Neural progenitor cell (in vitro differentiated cells): Measurements from ENCODE around the gene HCFC1.

Experiments
- EZH2phosphoT487 ChIP-seq: fragments of 200-600 bp; sonication (generic); IDR thresholded peaks from 2 replicates; pipeline ENCODE4 v1.6.1; 2017; ENCODE audit warnings: antibody characterized with exemption
- TF ChIP-seq, protein P1 (sequence below): fragments of 200-600 bp; sonication (generic); IDR thresholded peaks from 2 replicates; pipeline ENCODE4 v1.5.1; 2017; ENCODE audit warnings: antibody characterized with exemption, mild to moderate bottlenecking

- TF ChIP-seq EZH2phosphoT487, result no peak
- TF ChIP-seq, protein P1, sequence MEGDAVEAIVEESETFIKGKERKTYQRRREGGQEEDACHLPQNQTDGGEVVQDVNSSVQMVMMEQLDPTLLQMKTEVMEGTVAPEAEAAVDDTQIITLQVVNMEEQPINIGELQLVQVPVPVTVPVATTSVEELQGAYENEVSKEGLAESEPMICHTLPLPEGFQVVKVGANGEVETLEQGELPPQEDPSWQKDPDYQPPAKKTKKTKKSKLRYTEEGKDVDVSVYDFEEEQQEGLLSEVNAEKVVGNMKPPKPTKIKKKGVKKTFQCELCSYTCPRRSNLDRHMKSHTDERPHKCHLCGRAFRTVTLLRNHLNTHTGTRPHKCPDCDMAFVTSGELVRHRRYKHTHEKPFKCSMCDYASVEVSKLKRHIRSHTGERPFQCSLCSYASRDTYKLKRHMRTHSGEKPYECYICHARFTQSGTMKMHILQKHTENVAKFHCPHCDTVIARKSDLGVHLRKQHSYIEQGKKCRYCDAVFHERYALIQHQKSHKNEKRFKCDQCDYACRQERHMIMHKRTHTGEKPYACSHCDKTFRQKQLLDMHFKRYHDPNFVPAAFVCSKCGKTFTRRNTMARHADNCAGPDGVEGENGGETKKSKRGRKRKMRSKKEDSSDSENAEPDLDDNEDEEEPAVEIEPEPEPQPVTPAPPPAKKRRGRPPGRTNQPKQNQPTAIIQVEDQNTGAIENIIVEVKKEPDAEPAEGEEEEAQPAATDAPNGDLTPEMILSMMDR, result no peak
These were observed 531 bp downstream of the HCFC1 start for GRCh38 chrX:153971124-153971449.
